Lower leg skin (tissue), 4 donors: ENCODE results near the gene SMIM29. TPM values are rescaled to one million over a fixed set of nuclear protein-coding genes. Genes with fewer than 3 reads are reported as not detected.
"Not testable (repeated sequence)": the region's sequence is repeated elsewhere in the genome, so short reads cannot be mapped to it uniquely, and the experiment has no call there.

Experiments used
- DNase-seq, 2 donors: peaks; one replicate each; pipeline ENCODE4 v3.0.0-alpha.2; 2019; ENCODE audit warnings: low spot score in 2 of 2
- H3K4me3 ChIP-seq: fragments of 200-600 bp; sonication (generic); 2 replicates; pipeline ENCODE4 v1.5.1; 2017; ENCODE audit warnings: mild to moderate bottlenecking, low read depth; ENCODE audit not compliant: poor library complexity, severe bottlenecking
- CTCF ChIP-seq, 3 donors: fragments of 450-650 bp; IDR thresholded peaks; one replicate each; pipeline ENCODE4 v1.5.1; 2016; ENCODE audit warnings: antibody characterized with exemption in 3 of 3, mild to moderate bottlenecking in 3 of 3, moderate library complexity in 2 of 3
- POLR2A ChIP-seq, 2 donors: fragments of 450-650 bp; IDR thresholded peaks; one replicate each; pipeline ENCODE4 v1.6.1; 2016 to 2017; ENCODE audit warnings: antibody characterized with exemption in 2 of 2, mild to moderate bottlenecking in 1 of 2, moderate library complexity in 1 of 2
- WGBS, 2 donors: methylation state at CpG; one replicate each; pipeline ENCODE4 v1.1.5; 2018; 5-methylcytosine and 5-hydroxymethylcytosine counted together
- intact Hi-C: fragments of 100-400 bp; cut with DNase I; formaldehyde crosslinking; loops from one replicate; pipeline ENCODE4 v1.15.0; 2023; ENCODE audit warnings: low total_unique reads
- total RNA-seq, 4 donors: library from RNA; depleted of rRNA; stranded (reverse); fragments of >200 nt; gene quantifications; one replicate each; pipeline ENCODE4 v1.1.0, GENCODE V29; 2016

Gene SMIM29
- total RNA-seq, 4 donors from 2014 or later = 34.3 to 92.2 (median 57.1) TPM

GRCh38 chr6:34272013-34272926 is 23.5 kb upstream of the SMIM29 start:
- DNase-seq = no peak
- intact Hi-C loops = no loop called here
- WGBS, 2 donors = 80 to 81% methylated on average over 13 of the region's 13 CpGs
- no peak overlapping the region for H3K4me3 ChIP-seq
- TF ChIP-seq CTCF (IDR thresholded peaks at IDR 0.05) (no peak), POLR2A (IDR thresholded peaks at IDR 0.05) (no peak)

GRCh38 chr6:34269658-34270341 is 21.0 kb upstream of the SMIM29 start:
- 75 to 89% methylated on average over 17 of the region's 17 CpGs for WGBS, 2 donors

GRCh38 chr6:34269132-34269531 is 20.3 kb upstream of the SMIM29 start:
- H3K4me3 ChIP-seq, DNase-seq, intact Hi-C loops: not testable (repeated sequence)
- 91 to 95% methylated on average over 11 to 14 of the region's 25 CpGs for WGBS, 2 donors

More at GRCh38 chr6:34269658-34270341, 21.0 kb upstream of the SMIM29 start:
- H3K4me3 ChIP-seq, DNase-seq, intact Hi-C loops: not testable (repeated sequence)

- no peak overlapping the region for H3K4me3 ChIP-seq
- 84 to 91% methylated on average over 2 of the region's 2 CpGs for WGBS, 2 donors
- intact Hi-C loops = no loop called here
- TF ChIP-seq CTCF (IDR thresholded peaks at IDR 0.05) = no peak
- no peak for TF ChIP-seq POLR2A (IDR thresholded peaks at IDR 0.05)
- no peak for DNase-seq
These were observed 18.9 kb upstream of the SMIM29 start for GRCh38 chr6:34267746-34268145.

GRCh38 chr6:34263484-34263883 is 14.7 kb upstream of the SMIM29 start:
- DNase-seq, intact Hi-C loops, H3K4me3 ChIP-seq: not testable (repeated sequence)
- 83 to 86% methylated on average over 23 of the region's 23 CpGs for WGBS, 2 donors

GRCh38 chr6:34260576-34261267 is 11.9 kb upstream of the SMIM29 start:
- intact Hi-C loops = no loop called here
- 78 to 86% methylated on average over 17 of the region's 17 CpGs for WGBS, 2 donors

More at GRCh38 chr6:34260576-34261267, 11.9 kb upstream of the SMIM29 start:
- H3K4me3 ChIP-seq = no peak overlapping the region
- no peak for DNase-seq
- no peak for TF ChIP-seq CTCF (IDR thresholded peaks at IDR 0.05)
- no peak for TF ChIP-seq POLR2A (IDR thresholded peaks at IDR 0.05)
